PC-3 (cell line): Measurements from ENCODE around the gene UMAD1.

Source experiments
- CTCF ChIP-seq: fragments of 300-600 bp; sonication (generic); conservative IDR thresholded peaks from 2 replicates; pipeline ENCODE4 v1.5.1; 2017; ENCODE audit warnings: antibody characterized with exemption, low read depth, mild to moderate bottlenecking, low read length
- EZH2 ChIP-seq: fragments of 300-600 bp; sonication (generic); IDR thresholded peaks from one replicate; pipeline ENCODE4 v1.6.1; 2017; ENCODE audit warnings: antibody characterized with exemption, mild to moderate bottlenecking, low read length; ENCODE audit not compliant: unreplicated experiment

- no peak for TF ChIP-seq EZH2
- no peak for TF ChIP-seq CTCF
Observed at GRCh38 chr7:7703427-7703826, 62.9 kb downstream of the UMAD1 start.
